ENCODE data around the gene TMPRSS6. TPM values are rescaled to one million over a fixed set of nuclear protein-coding genes. Genes with fewer than 3 reads are reported as not detected.
A peak's percentile ranks its signal among the peaks of the same experiment; 100 is the strongest.

The TMPRSS6 gene
- total and polyA plus RNA-seq, 2 experiments from 2014 or later: 0.05 TPM; not detected in 1

GRCh38 chr22:37094239-37094638 is 15.3 kb downstream of the TMPRSS6 start:
- Histone ChIP-seq H3K27me3 (replicated peaks; ENCODE audit: insufficient read depth) (peaks cover 34% of the 10 kb centered on the region), H3K4me1 (ENCODE audit: insufficient read depth) (no peaks in the 10 kb centered on the region), H3K79me2 (ENCODE audit: insufficient read depth) (no peaks in the 10 kb centered on the region), H3K9me3 (ENCODE audit: low read depth) (no peaks in the 10 kb centered on the region), H4K20me1 (ENCODE audit: insufficient read depth) (no peaks in the 10 kb centered on the region), H3K9ac (no peak overlapping the region), H3K27ac (no peak overlapping the region), H3K36me3 (ENCODE audit: low read depth) (no peaks in the 10 kb centered on the region), H3K9me2 (ENCODE audit: insufficient read depth) (no peaks in the 10 kb centered on the region), H3K4me2 (ENCODE audit: unreplicated experiment) (no peak overlapping the region), H3K4me3 (no peak overlapping the region), H3F3A (ENCODE audit: insufficient read depth) (no peaks in the 10 kb centered on the region), H2AFZ (no peak overlapping the region)
- TF ChIP-seq EZH2phosphoT487 (IDR thresholded peaks at IDR 0.05; ENCODE audit: insufficient read depth, low read depth) (no peak), EZH2 (IDR thresholded peaks at IDR 0.05; ENCODE audit: insufficient read depth, poor library complexity, severe bottlenecking) (no peak)
- 0 to 3% methylated on average over 1 of the region's 1 CpG for WGBS, 2 experiments (ENCODE audit: low coverage in 1 of 2, low lambda C conversion rate in 2 of 2, missing lambda C conversion rate in 2 of 2)
- DNase-seq: no peak
- in situ Hi-C loops (cut with MboI): no loop called here

- H3K79me2 ChIP-seq (ENCODE audit: insufficient read depth): no peaks in the 10 kb centered on the region
- no peaks in the 10 kb centered on the region for H3K9me3 ChIP-seq (ENCODE audit: low read depth)
- TF ChIP-seq EZH2 (IDR thresholded peaks at IDR 0.05; ENCODE audit: insufficient read depth, poor library complexity, severe bottlenecking) (no peak), EZH2phosphoT487 (IDR thresholded peaks at IDR 0.05; ENCODE audit: insufficient read depth, low read depth) (no peak)
- no peaks in the 10 kb centered on the region for H3F3A ChIP-seq (ENCODE audit: insufficient read depth)
- H3K27me3 ChIP-seq (replicated peaks; ENCODE audit: insufficient read depth): peaks cover 33% of the 10 kb centered on the region
- H3K9me2 ChIP-seq (ENCODE audit: insufficient read depth): no peaks in the 10 kb centered on the region
- H3K4me2 ChIP-seq (ENCODE audit: unreplicated experiment): no peak overlapping the region
- H3K9ac ChIP-seq: no peak overlapping the region
- in situ Hi-C loops (cut with MboI): no loop called here
- no peaks in the 10 kb centered on the region for H3K36me3 ChIP-seq (ENCODE audit: low read depth)
- H3K4me3 ChIP-seq: no peak overlapping the region
- H4K20me1 ChIP-seq (ENCODE audit: insufficient read depth): no peaks in the 10 kb centered on the region
- no peak for DNase-seq
- H3K4me1 ChIP-seq (ENCODE audit: insufficient read depth): peaks cover under 1% of the 10 kb centered on the region; the same call in 1 of the 2 replicates
- H3K27ac ChIP-seq: no peak overlapping the region
- H2AFZ ChIP-seq: no peak overlapping the region
- 35 to 43% methylated on average over 6 of the region's 6 CpGs for WGBS, 2 experiments (ENCODE audit: low coverage in 1 of 2, low lambda C conversion rate in 2 of 2, missing lambda C conversion rate in 2 of 2)
Observed at GRCh38 chr22:37092997-37093396, 16.5 kb downstream of the TMPRSS6 start.

GRCh38 chr22:37091994-37092393 is 17.5 kb downstream of the TMPRSS6 start:
- 44 to 51% methylated on average over 7 of the region's 7 CpGs for WGBS, 2 experiments (ENCODE audit: low coverage in 1 of 2, low lambda C conversion rate in 2 of 2, missing lambda C conversion rate in 2 of 2)
- DNase-seq: no peak
- Histone ChIP-seq H2AFZ (no peak overlapping the region), H3K4me2 (ENCODE audit: unreplicated experiment) (no peak overlapping the region), H3K79me2 (ENCODE audit: insufficient read depth) (no peaks in the 10 kb centered on the region), H3K36me3 (ENCODE audit: low read depth) (no peaks in the 10 kb centered on the region), H3K9me3 (ENCODE audit: low read depth) (no peaks in the 10 kb centered on the region), H3K9me2 (ENCODE audit: insufficient read depth) (no peaks in the 10 kb centered on the region), H3K27me3 (replicated peaks; ENCODE audit: insufficient read depth) (peaks cover 29% of the 10 kb centered on the region), H3K27ac (no peak overlapping the region), H3K9ac (no peak overlapping the region), H4K20me1 (ENCODE audit: insufficient read depth) (no peaks in the 10 kb centered on the region), H3K4me3 (no peak overlapping the region), H3K4me1 (ENCODE audit: insufficient read depth) (peaks cover 3% of the 10 kb centered on the region; the same call in 1 of the 2 replicates), H3F3A (ENCODE audit: insufficient read depth) (no peaks in the 10 kb centered on the region)
- TF ChIP-seq EZH2phosphoT487 (IDR thresholded peaks at IDR 0.05; ENCODE audit: insufficient read depth, low read depth) (no peak), EZH2 (IDR thresholded peaks at IDR 0.05; ENCODE audit: insufficient read depth, poor library complexity, severe bottlenecking) (no peak)
- in situ Hi-C loops (cut with MboI): no loop called here

DNA sequence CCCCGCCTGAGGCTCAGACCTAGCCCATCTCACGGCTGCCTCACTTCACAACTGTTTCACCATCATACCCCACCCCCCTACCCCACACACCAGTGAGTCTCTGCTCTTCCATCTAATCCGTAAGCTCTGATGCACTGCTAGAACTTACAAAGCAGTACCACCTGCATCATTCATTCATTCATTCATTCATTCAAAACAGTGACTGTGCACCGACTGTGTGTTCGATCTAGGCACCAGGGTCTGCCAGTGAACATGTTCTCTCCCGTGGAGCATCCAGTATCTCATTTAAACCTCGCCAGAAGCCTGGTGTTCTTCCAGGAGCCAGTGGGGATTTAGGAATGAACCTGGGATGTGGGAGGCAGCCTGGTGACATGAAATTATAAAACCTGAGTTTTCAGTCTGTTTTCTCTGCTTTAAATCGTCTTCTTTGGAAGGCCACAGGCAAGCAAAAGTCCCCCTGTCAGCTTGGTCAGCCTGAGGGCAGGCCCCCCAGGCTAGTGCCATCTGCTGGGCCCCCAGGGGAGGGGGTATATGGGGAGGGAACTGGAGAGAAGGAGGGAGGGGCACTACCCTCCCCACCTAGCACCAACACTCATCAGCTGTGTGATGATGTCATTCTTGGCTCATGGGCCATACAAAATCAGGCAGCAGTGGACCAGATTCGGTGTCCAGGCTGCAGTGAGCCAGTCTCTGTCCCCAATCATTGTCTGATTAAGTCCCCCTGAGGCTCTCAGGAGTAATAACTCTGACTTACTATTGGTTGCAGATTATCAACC is 18.4 kb downstream of the TMPRSS6 start:
- in situ Hi-C loops (cut with MboI): no loop called here
- H3K4me1 ChIP-seq (ENCODE audit: insufficient read depth): peaks cover 3% of the 10 kb centered on the region; the same call in 1 of the 2 replicates
- H3K27ac ChIP-seq: no peak overlapping the region
- no peaks in the 10 kb centered on the region for H4K20me1 ChIP-seq (ENCODE audit: insufficient read depth)
- TF ChIP-seq EZH2 (IDR thresholded peaks at IDR 0.05; ENCODE audit: insufficient read depth, poor library complexity, severe bottlenecking): no peak
- TF ChIP-seq EZH2phosphoT487 (IDR thresholded peaks at IDR 0.05; ENCODE audit: insufficient read depth, low read depth): no peak
- no peak overlapping the region for H3K9ac ChIP-seq
- no peaks in the 10 kb centered on the region for H3K79me2 ChIP-seq (ENCODE audit: insufficient read depth)
- peak; percentile 23 for DNase-seq
- H3F3A ChIP-seq (ENCODE audit: insufficient read depth): no peaks in the 10 kb centered on the region
- peaks cover 23% of the 10 kb centered on the region for H3K27me3 ChIP-seq (replicated peaks; ENCODE audit: insufficient read depth)
- WGBS, 2 experiments (ENCODE audit: low coverage in 1 of 2, low lambda C conversion rate in 2 of 2, missing lambda C conversion rate in 2 of 2): 66 to 67% methylated on average over 9 of the region's 9 CpGs
- no peaks in the 10 kb centered on the region for H3K36me3 ChIP-seq (ENCODE audit: low read depth)
- H3K4me2 ChIP-seq (ENCODE audit: unreplicated experiment): no peak overlapping the region
- H3K9me3 ChIP-seq (ENCODE audit: low read depth): no peaks in the 10 kb centered on the region
- H3K4me3 ChIP-seq: no peak overlapping the region
- H3K9me2 ChIP-seq (ENCODE audit: insufficient read depth): no peaks in the 10 kb centered on the region
- no peak overlapping the region for H2AFZ ChIP-seq
